HG03135 (cell line): ENCODE measurements around the gene PCARE.

Source experiments
- ATAC-seq: cut with Tn5 transposase; IDR thresholded peaks from one replicate; pipeline ENCODE4 v1.9.1; 2021; ENCODE audit warnings: mild to moderate bottlenecking, moderate library complexity; ENCODE audit not compliant: unreplicated experiment

PCARE gene

DNA sequence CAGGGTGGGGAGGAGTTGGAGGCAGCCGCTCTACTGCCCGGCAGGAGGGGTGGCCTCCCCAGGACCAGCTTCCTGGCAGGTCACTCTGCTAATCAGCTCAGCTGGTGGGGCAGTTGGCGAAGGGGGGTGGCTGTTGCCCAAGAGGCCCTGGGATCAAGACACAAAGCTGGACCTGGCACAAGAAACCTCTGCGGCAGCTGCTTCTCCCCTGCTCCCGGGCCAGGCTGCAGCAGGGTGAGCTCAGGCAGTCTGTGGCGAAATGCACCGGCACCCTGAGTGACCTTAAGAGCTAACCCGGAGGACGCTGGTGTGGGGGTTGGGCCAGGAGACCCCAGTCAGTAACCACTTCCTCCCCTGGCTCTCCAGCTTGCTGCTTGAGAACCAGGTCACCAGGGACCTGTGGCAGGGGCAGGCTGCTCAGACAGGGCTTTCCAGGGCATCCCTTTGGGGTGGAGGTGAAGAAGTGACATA is 62.1 kb downstream of the PCARE start:
- no peak for ATAC-seq
